ENCODE measurements around the gene KMT2C.

The KMT2C gene

GRCh38 chr7:152127229-152127628, 308.6 kb downstream of the KMT2C start:
- H3K36me3 ChIP-seq (ENCODE audit: insufficient read depth, low read length): peaks cover 98% of the 10 kb centered on the region
- no peaks in the 10 kb centered on the region for H3K79me2 ChIP-seq (ENCODE audit: insufficient read depth, low read length)
- H3K9me3 ChIP-seq (ENCODE audit: low read length): peaks cover 4% of the 10 kb centered on the region; the same call in 1 of the 2 replicates
- no peaks in the 10 kb centered on the region for H3F3A ChIP-seq (ENCODE audit: insufficient read depth, low read length)
- H3K4me3 ChIP-seq (ENCODE audit: low read depth, low read length, poor library complexity, severe bottlenecking): no peak overlapping the region
- no peaks in the 10 kb centered on the region for H4K20me1 ChIP-seq (ENCODE audit: insufficient read depth, low read length)
- no peaks in the 10 kb centered on the region for H3K27me3 ChIP-seq (ENCODE audit: insufficient read depth, low read length)
- H3K9ac ChIP-seq (ENCODE audit: low read length): no peak overlapping the region
- no peaks in the 10 kb centered on the region for H3K9me2 ChIP-seq (ENCODE audit: low read depth, low read length)
- no peak overlapping the region for H3K4me2 ChIP-seq (ENCODE audit: low read length)
- no peak overlapping the region for H3K27ac ChIP-seq (ENCODE audit: low read depth, low read length, poor library complexity, severe bottlenecking)
- no peaks in the 10 kb centered on the region for H3K4me1 ChIP-seq (ENCODE audit: insufficient read depth, low read length, severe bottlenecking)
- TF ChIP-seq CTCF (IDR thresholded peaks at IDR 0.05; ENCODE audit: low read length) (no peak), EZH2 (IDR thresholded peaks at IDR 0.05; ENCODE audit: borderline replicate concordance, low read length) (no peak)
- no peak overlapping the region for H2AFZ ChIP-seq (ENCODE audit: low read length)

GRCh38 chr7:152126741-152127140, 309.1 kb downstream of the KMT2C start:
- H3F3A ChIP-seq (ENCODE audit: insufficient read depth, low read length): no peaks in the 10 kb centered on the region
- peaks cover 4% of the 10 kb centered on the region; the same call in 1 of the 2 replicates for H3K9me3 ChIP-seq (ENCODE audit: low read length)
- peaks cover 98% of the 10 kb centered on the region for H3K36me3 ChIP-seq (ENCODE audit: insufficient read depth, low read length)

GRCh38 chr7:152122540-152122939, 313.3 kb downstream of the KMT2C start:
- H3K4me1 ChIP-seq (ENCODE audit: insufficient read depth, low read length, severe bottlenecking): no peaks in the 10 kb centered on the region
- no peak for TF ChIP-seq EZH2 (IDR thresholded peaks at IDR 0.05; ENCODE audit: borderline replicate concordance, low read length)
- no peak overlapping the region for H3K4me3 ChIP-seq (ENCODE audit: low read depth, low read length, poor library complexity, severe bottlenecking)
- H4K20me1 ChIP-seq (ENCODE audit: insufficient read depth, low read length): no peaks in the 10 kb centered on the region
- H2AFZ ChIP-seq (ENCODE audit: low read length): no peak overlapping the region
- H3F3A ChIP-seq (ENCODE audit: insufficient read depth, low read length): no peaks in the 10 kb centered on the region
- peaks cover 4% of the 10 kb centered on the region; the same call in 1 of the 2 replicates for H3K9me3 ChIP-seq (ENCODE audit: low read length)
- no peak overlapping the region for H3K4me2 ChIP-seq (ENCODE audit: low read length)
- no peak overlapping the region for H3K9ac ChIP-seq (ENCODE audit: low read length)
- H3K27ac ChIP-seq (ENCODE audit: low read depth, low read length, poor library complexity, severe bottlenecking): no peak overlapping the region
- H3K9me2 ChIP-seq (ENCODE audit: low read depth, low read length): no peaks in the 10 kb centered on the region
- peaks cover 100% of the 10 kb centered on the region for H3K36me3 ChIP-seq (ENCODE audit: insufficient read depth, low read length)
- H3K27me3 ChIP-seq (ENCODE audit: insufficient read depth, low read length): no peaks in the 10 kb centered on the region
- H3K79me2 ChIP-seq (ENCODE audit: insufficient read depth, low read length): no peaks in the 10 kb centered on the region

More at GRCh38 chr7:152126741-152127140, 309.1 kb downstream of the KMT2C start:
- Histone ChIP-seq H2AFZ (ENCODE audit: low read length) (no peak overlapping the region), H4K20me1 (ENCODE audit: insufficient read depth, low read length) (no peaks in the 10 kb centered on the region), H3K4me1 (ENCODE audit: insufficient read depth, low read length, severe bottlenecking) (no peaks in the 10 kb centered on the region), H3K4me3 (ENCODE audit: low read depth, low read length, poor library complexity, severe bottlenecking) (no peak overlapping the region), H3K4me2 (ENCODE audit: low read length) (no peak overlapping the region), H3K9ac (ENCODE audit: low read length) (no peak overlapping the region), H3K79me2 (ENCODE audit: insufficient read depth, low read length) (no peaks in the 10 kb centered on the region), H3K27ac (ENCODE audit: low read depth, low read length, poor library complexity, severe bottlenecking) (no peak overlapping the region), H3K9me2 (ENCODE audit: low read depth, low read length) (no peaks in the 10 kb centered on the region), H3K27me3 (ENCODE audit: insufficient read depth, low read length) (no peaks in the 10 kb centered on the region)
- TF ChIP-seq CTCF (IDR thresholded peaks at IDR 0.05; ENCODE audit: low read length) (no peak), EZH2 (IDR thresholded peaks at IDR 0.05; ENCODE audit: borderline replicate concordance, low read length) (no peak)

GRCh38 chr7:152121432-152121831, 314.4 kb downstream of the KMT2C start:
- Histone ChIP-seq H3K9me2 (ENCODE audit: low read depth, low read length) (no peaks in the 10 kb centered on the region), H4K20me1 (ENCODE audit: insufficient read depth, low read length) (no peaks in the 10 kb centered on the region), H3K9ac (ENCODE audit: low read length) (no peak overlapping the region), H3K4me3 (ENCODE audit: low read depth, low read length, poor library complexity, severe bottlenecking) (no peak overlapping the region), H3K4me2 (ENCODE audit: low read length) (no peak overlapping the region), H3K27ac (ENCODE audit: low read depth, low read length, poor library complexity, severe bottlenecking) (no peak overlapping the region), H3K79me2 (ENCODE audit: insufficient read depth, low read length) (no peaks in the 10 kb centered on the region), H3K4me1 (ENCODE audit: insufficient read depth, low read length, severe bottlenecking) (no peaks in the 10 kb centered on the region), H3K9me3 (ENCODE audit: low read length) (peaks cover 4% of the 10 kb centered on the region; the same call in 1 of the 2 replicates), H3K27me3 (ENCODE audit: insufficient read depth, low read length) (no peaks in the 10 kb centered on the region), H2AFZ (ENCODE audit: low read length) (no peak overlapping the region), H3F3A (ENCODE audit: insufficient read depth, low read length) (no peaks in the 10 kb centered on the region), H3K36me3 (ENCODE audit: insufficient read depth, low read length) (peaks cover 95% of the 10 kb centered on the region)
- TF ChIP-seq EZH2 (IDR thresholded peaks at IDR 0.05; ENCODE audit: borderline replicate concordance, low read length) (no peak), CTCF (IDR thresholded peaks at IDR 0.05; ENCODE audit: low read length) (no peak)
